HepG2 (cell line): ENCODE measurements around the gene ZFR2. TPM values are rescaled to one million over a fixed set of nuclear protein-coding genes. Genes with fewer than 3 reads are reported as not detected.

Experiments
- CCAR2 ChIP-seq: fragments of 200-400 bp; formaldehyde crosslinking; optimal IDR thresholded peaks from 2 replicates; pipeline ENCODE3; 2018; ENCODE audit warnings: low read depth, mild to moderate bottlenecking, low read length, moderate library complexity
- ELF3 ChIP-seq: IDR thresholded peaks from 2 replicates; pipeline ENCODE4 v1.6.1; 2016; ENCODE audit warnings: missing genetic modification reagents, missing compliant biosample characterization
- FOXA1 ChIP-seq, 2 experiments: fragments of 450-650 bp in 1 of 2; sonication (generic) in 1 of 2; formaldehyde crosslinking in 1 of 2; IDR thresholded peaks; 2 replicates each; pipeline versions ENCODE4 v1.4.0 to v1.6.1; 2016 to 2020; ENCODE audit warnings: missing genetic modification reagents in 1 of 2
- FOXO1 ChIP-seq: sonication (generic); formaldehyde crosslinking; IDR thresholded peaks from 2 replicates; pipeline ENCODE4 v1.4.0; 2020; ENCODE audit warnings: missing genetic modification reagents
- GABPB1 ChIP-seq: IDR thresholded peaks from 2 replicates; pipeline ENCODE4 v1.6.1; 2016; ENCODE audit warnings: mild to moderate bottlenecking, missing genetic modification reagents, moderate library complexity, missing compliant biosample characterization
- HOXA3 ChIP-seq: sonication (generic); formaldehyde crosslinking; IDR thresholded peaks from 2 replicates; pipeline ENCODE4 v1.5.0; 2020; ENCODE audit warnings: missing genetic modification reagents
- JUN ChIP-seq: sonication (generic); formaldehyde crosslinking; IDR thresholded peaks from 2 replicates; pipeline ENCODE4 v1.4.0; 2020; ENCODE audit warnings: mild to moderate bottlenecking, missing genetic modification reagents
- KAT8 ChIP-seq: IDR thresholded peaks from 2 replicates; pipeline ENCODE4 v1.6.1; 2016; ENCODE audit warnings: missing genetic modification reagents, missing compliant biosample characterization
- KDM2A ChIP-seq: sonication (generic); formaldehyde crosslinking; IDR thresholded peaks from 2 replicates; pipeline ENCODE4 v1.4.0; 2020; ENCODE audit warnings: low read depth, missing genetic modification reagents, borderline replicate concordance
- MXI1 ChIP-seq: IDR thresholded peaks from 3 replicates; pipeline ENCODE4 v1.6.1; 2012; ENCODE audit warnings: low read depth, low read length, inconsistent platforms, borderline replicate concordance
- PAWR ChIP-seq: sonication (generic); formaldehyde crosslinking; IDR thresholded peaks from 2 replicates; pipeline ENCODE4 v1.4.0; 2020; ENCODE audit warnings: missing genetic modification reagents, mild to moderate bottlenecking, borderline replicate concordance
- SALL1 ChIP-seq: sonication (generic); formaldehyde crosslinking; IDR thresholded peaks from 2 replicates; pipeline ENCODE4 v1.8.0; 2022; ENCODE audit warnings: mild to moderate bottlenecking, missing genetic modification reagents
- SAP130 ChIP-seq: IDR thresholded peaks from 2 replicates; pipeline ENCODE4 v1.6.1; 2016; ENCODE audit warnings: low read depth
- SIN3A ChIP-seq: IDR thresholded peaks from 2 replicates; pipeline ENCODE4 v1.6.1; 2011; ENCODE audit warnings: low read depth, mild to moderate bottlenecking, control low read depth, low read length, borderline replicate concordance
- SOX5 ChIP-seq: IDR thresholded peaks from 2 replicates; pipeline ENCODE4 v1.6.1; 2016; ENCODE audit warnings: borderline replicate concordance
- STAT5B ChIP-seq: sonication (generic); formaldehyde crosslinking; IDR thresholded peaks from 2 replicates; pipeline ENCODE4 v1.4.0; 2020; ENCODE audit warnings: missing genetic modification reagents
- TBX2 ChIP-seq: sonication (generic); formaldehyde crosslinking; IDR thresholded peaks from 2 replicates; pipeline ENCODE4 v1.5.0; 2020; ENCODE audit warnings: missing genetic modification reagents, mild to moderate bottlenecking, borderline replicate concordance
- ZNF605 ChIP-seq: sonication (generic); formaldehyde crosslinking; IDR thresholded peaks from 2 replicates; pipeline ENCODE4 v1.8.0; 2022; ENCODE audit warnings: mild to moderate bottlenecking, missing genetic modification reagents
- polyA plus RNA-seq, 8 experiments: library from polyadenylated mRNA; depleted of rRNA in 3 of 8; stranded (reverse) in 7 of 8; unstranded in 1 of 8; fragments of >200 nt; fragmentation: Illumina TruSeq in 4 of 8; extraction: Trizol in 4 of 8; gene quantifications; 2 replicates each; pipeline versions ENCODE4 v1.2.1 to v1.2.3, GENCODE V29; 2011 to 2016; ENCODE audit warnings: low read depth in 4 of 8, missing spikeins in 1 of 8, mixed read lengths in 1 of 8; ENCODE audit not compliant: insufficient read depth in 1 of 8
- total RNA-seq, 5 experiments: library from RNA; depleted of rRNA; stranded (reverse); fragments of >200 nt; fragmentation: Illumina TruSeq; extraction: Trizol; gene quantifications; 2 replicates each; pipeline ENCODE4 v1.2.3, GENCODE V29; 2016; ENCODE audit warnings: low read depth in 1 of 5
- TF ChIP-seq, protein P1 (sequence below): sonication (generic); formaldehyde crosslinking; IDR thresholded peaks from 2 replicates; pipeline ENCODE4 v1.4.0; 2020; ENCODE audit warnings: missing genetic modification reagents, borderline replicate concordance
- TF ChIP-seq, protein P2 (sequence below): sonication (generic); formaldehyde crosslinking; IDR thresholded peaks from 2 replicates; pipeline ENCODE4 v1.4.0; 2020; ENCODE audit warnings: missing genetic modification reagents
- TF ChIP-seq, protein P3 (sequence below): IDR thresholded peaks from 2 replicates; pipeline ENCODE4 v1.6.1; 2012; ENCODE audit warnings: low read depth, low read length, improper control_type of control experiment
- TF ChIP-seq, protein P4 (sequence below): sonication (generic); formaldehyde crosslinking; conservative IDR thresholded peaks from 2 replicates; pipeline ENCODE4 v1.4.0; 2020; ENCODE audit warnings: mild to moderate bottlenecking, missing genetic modification reagents, moderate library complexity

ZFR2 gene
- total and polyA plus RNA-seq, 2 of the 13 experiments (the other 11 are each of a cell fraction or from before 2014, with no cell fraction given), result 0.37 to 0.69 TPM

DNA sequence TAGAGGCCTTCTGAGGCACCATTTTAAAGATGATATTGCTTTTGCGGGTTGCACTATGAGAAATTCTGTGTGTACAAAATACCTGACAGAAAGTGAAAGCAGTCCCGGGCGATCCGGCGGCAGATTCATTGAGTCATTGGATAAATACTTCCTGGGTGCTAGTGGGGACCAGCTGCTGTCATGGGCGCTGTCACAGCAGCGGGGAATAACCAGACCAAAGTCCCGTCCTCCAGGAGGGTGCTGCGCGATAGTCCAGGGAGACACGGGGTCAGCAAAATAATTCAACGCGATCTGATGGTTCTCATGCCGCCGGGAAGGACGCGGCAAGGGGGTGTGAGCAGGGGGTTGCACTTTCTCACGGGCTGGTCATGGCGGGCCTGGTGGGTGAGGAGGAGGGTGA is 13.5 kb downstream of the ZFR2 start (continued):
- TF ChIP-seq FOXA1 (IDR thresholded peaks at IDR 0.05) (no peak), FOXA1 (CRISPR knock-in tag; IDR thresholded peaks at IDR 0.05) (peak; percentile 40; the same call in 1 of the 2 replicates), GABPB1 (CRISPR knock-in tag) (peak; percentile 49), CCAR2 (no peak), KAT8 (CRISPR knock-in tag) (peak; percentile 67; the same call in 1 of the 2 replicates), STAT5B (CRISPR knock-in tag) (no peak), SOX5 (CRISPR knock-in tag) (0 out of 2 replicates have a peak, but pooled peaks have one; percentile 9), PAWR (CRISPR knock-in tag) (no peak), SAP130 (CRISPR knock-in tag) (peak; percentile 94), ZNF605 (CRISPR knock-in tag) (0 out of 2 replicates have a peak, but pooled peaks have one; percentile 34), SALL1 (CRISPR knock-in tag) (peak; percentile 47; the same call in 1 of the 2 replicates), JUN (CRISPR knock-in tag) (0 out of 2 replicates have a peak, but pooled peaks have one; percentile 30), FOXO1 (CRISPR knock-in tag) (peak; percentile 33; the same call in 1 of the 2 replicates), TBX2 (CRISPR knock-in tag) (peak; percentile 29; the same call in 1 of the 2 replicates), MXI1 (peak; percentile 75; the same call in 1 of the 3 replicates), HOXA3 (CRISPR knock-in tag) (peak; percentile 36; the same call in 1 of the 2 replicates), SIN3A (peak; percentile 89; the same call in 1 of the 2 replicates), ELF3 (CRISPR knock-in tag) (peak; percentile 72), KDM2A (peak; percentile 35; the same call in 1 of the 2 replicates)
- TF ChIP-seq, protein P1, sequence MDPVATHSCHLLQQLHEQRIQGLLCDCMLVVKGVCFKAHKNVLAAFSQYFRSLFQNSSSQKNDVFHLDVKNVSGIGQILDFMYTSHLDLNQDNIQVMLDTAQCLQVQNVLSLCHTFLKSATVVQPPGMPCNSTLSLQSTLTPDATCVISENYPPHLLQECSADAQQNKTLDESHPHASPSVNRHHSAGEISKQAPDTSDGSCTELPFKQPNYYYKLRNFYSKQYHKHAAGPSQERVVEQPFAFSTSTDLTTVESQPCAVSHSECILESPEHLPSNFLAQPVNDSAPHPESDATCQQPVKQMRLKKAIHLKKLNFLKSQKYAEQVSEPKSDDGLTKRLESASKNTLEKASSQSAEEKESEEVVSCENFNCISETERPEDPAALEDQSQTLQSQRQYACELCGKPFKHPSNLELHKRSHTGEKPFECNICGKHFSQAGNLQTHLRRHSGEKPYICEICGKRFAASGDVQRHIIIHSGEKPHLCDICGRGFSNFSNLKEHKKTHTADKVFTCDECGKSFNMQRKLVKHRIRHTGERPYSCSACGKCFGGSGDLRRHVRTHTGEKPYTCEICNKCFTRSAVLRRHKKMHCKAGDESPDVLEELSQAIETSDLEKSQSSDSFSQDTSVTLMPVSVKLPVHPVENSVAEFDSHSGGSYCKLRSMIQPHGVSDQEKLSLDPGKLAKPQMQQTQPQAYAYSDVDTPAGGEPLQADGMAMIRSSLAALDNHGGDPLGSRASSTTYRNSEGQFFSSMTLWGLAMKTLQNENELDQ (CRISPR knock-in tag), result no peak
- TF ChIP-seq, protein P2, sequence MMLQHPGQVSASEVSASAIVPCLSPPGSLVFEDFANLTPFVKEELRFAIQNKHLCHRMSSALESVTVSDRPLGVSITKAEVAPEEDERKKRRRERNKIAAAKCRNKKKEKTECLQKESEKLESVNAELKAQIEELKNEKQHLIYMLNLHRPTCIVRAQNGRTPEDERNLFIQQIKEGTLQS (CRISPR knock-in tag), result peak; percentile 51; the same call in 1 of the 2 replicates
- TF ChIP-seq, protein P3, sequence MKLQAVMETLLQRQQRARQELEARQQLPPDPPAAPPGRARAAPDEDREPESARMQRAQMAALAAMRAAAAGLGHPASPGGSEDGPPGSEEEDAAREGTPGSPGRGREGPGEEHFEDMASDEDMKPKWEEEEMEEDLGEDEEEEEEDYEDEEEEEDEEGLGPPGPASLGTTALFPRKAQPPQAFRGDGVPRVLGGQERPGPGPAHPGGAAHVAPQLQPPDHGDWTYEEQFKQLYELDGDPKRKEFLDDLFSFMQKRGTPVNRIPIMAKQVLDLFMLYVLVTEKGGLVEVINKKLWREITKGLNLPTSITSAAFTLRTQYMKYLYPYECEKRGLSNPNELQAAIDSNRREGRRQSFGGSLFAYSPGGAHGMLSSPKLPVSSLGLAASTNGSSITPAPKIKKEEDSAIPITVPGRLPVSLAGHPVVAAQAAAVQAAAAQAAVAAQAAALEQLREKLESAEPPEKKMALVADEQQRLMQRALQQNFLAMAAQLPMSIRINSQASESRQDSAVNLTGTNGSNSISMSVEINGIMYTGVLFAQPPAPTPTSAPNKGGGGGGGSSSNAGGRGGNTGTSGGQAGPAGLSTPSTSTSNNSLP, result peak; percentile 71; the same call in 1 of the 2 replicates
- TF ChIP-seq, protein P4, sequence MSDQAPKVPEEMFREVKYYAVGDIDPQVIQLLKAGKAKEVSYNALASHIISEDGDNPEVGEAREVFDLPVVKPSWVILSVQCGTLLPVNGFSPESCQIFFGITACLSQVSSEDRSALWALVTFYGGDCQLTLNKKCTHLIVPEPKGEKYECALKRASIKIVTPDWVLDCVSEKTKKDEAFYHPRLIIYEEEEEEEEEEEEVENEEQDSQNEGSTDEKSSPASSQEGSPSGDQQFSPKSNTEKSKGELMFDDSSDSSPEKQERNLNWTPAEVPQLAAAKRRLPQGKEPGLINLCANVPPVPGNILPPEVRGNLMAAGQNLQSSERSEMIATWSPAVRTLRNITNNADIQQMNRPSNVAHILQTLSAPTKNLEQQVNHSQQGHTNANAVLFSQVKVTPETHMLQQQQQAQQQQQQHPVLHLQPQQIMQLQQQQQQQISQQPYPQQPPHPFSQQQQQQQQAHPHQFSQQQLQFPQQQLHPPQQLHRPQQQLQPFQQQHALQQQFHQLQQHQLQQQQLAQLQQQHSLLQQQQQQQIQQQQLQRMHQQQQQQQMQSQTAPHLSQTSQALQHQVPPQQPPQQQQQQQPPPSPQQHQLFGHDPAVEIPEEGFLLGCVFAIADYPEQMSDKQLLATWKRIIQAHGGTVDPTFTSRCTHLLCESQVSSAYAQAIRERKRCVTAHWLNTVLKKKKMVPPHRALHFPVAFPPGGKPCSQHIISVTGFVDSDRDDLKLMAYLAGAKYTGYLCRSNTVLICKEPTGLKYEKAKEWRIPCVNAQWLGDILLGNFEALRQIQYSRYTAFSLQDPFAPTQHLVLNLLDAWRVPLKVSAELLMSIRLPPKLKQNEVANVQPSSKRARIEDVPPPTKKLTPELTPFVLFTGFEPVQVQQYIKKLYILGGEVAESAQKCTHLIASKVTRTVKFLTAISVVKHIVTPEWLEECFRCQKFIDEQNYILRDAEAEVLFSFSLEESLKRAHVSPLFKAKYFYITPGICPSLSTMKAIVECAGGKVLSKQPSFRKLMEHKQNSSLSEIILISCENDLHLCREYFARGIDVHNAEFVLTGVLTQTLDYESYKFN (CRISPR knock-in tag), result peak; percentile 32; the same call in 1 of the 2 replicates
